ENCODE results near the gene CGB2.

Gene CGB2

DNA sequence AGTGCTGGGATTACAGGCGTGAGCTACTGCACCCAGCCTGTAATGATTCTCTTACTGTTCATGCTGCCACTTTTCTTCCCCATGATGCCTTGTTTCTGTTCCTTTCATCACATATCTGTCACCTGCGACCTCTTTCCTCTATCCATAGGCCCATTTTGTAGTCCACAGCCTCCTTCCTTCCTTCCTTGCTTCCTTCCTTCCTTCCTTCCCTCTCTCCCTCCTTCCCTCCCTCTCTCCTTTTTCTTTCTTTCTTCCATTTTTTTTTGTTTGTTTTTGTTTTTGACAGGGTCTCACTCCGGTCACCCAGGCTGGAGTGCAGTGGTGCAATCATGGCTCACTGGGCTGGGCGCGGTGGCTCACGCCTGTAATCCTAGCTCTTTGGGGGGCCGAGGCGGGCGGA, 42.8 kb upstream of the CGB2 start:
- POLR2A ChIA-PET = interaction anchor here (0.6 to 0.7 kb wide), 2 partner anchors 10 to 108 kb away, joined by 3 to 5 read pairs; no protein-coding TSS in a partner anchor
- CTCF ChIA-PET = interaction anchor here (0.9 to 1.6 kb wide), 4 partner anchors 9 to 201 kb away, joined by 3 to 5 read pairs (median 4); no protein-coding TSS in a partner anchor
- TF ChIP-seq, protein P1, sequence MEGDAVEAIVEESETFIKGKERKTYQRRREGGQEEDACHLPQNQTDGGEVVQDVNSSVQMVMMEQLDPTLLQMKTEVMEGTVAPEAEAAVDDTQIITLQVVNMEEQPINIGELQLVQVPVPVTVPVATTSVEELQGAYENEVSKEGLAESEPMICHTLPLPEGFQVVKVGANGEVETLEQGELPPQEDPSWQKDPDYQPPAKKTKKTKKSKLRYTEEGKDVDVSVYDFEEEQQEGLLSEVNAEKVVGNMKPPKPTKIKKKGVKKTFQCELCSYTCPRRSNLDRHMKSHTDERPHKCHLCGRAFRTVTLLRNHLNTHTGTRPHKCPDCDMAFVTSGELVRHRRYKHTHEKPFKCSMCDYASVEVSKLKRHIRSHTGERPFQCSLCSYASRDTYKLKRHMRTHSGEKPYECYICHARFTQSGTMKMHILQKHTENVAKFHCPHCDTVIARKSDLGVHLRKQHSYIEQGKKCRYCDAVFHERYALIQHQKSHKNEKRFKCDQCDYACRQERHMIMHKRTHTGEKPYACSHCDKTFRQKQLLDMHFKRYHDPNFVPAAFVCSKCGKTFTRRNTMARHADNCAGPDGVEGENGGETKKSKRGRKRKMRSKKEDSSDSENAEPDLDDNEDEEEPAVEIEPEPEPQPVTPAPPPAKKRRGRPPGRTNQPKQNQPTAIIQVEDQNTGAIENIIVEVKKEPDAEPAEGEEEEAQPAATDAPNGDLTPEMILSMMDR (IDR thresholded peaks at IDR 0.05; ENCODE audit: control extremely low read depth, extremely low read depth, low read depth, missing control alignments) = no peak
- DNase-seq (ENCODE audit: extremely low spot score) = no peak

DNA sequence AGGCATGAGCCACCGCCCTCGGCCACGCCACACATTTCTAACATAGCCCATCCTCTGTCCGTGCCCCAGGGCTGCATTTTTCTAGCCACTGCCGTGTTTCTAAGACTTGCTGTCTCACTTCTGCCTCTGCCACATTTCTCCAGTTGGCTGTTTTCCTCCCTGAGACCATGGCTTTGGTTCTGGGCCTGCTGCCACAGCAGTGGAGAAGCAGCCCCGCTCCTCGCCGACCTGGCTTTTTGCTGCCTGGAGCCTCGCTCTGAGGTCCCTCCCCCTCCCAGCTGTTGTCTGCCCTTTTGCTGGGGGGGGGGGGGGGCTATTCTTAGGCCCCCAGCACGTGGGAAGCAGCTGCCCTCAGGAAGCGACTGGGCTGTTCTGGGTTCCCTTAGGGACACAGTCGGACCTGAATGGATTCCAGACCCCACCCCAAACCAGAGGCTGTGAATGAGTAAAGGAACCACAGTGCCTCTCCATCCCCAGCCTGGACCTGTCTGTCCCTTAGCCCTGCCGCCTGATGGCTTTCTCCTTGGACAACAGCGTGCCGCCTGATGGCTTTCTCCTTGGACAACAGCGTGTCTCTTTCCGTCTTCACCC, 41.9 kb upstream of the CGB2 start:
- no peak for DNase-seq (ENCODE audit: extremely low spot score)
- CTCF ChIA-PET = interaction anchor here (0.9 to 4.5 kb wide), 7 partner anchors 8 to 202 kb away, joined by 3 to 129 read pairs (median 5); no protein-coding TSS in a partner anchor
- POLR2A ChIA-PET = interaction anchor here (0.6 kb wide), 3 partner anchors 31 to 782 kb away, joined by 3 to 5 read pairs (median 4); no protein-coding TSS in a partner anchor
- TF ChIP-seq, protein P1 (IDR thresholded peaks at IDR 0.05; ENCODE audit: control extremely low read depth, extremely low read depth, low read depth, missing control alignments) = no peak

DNA sequence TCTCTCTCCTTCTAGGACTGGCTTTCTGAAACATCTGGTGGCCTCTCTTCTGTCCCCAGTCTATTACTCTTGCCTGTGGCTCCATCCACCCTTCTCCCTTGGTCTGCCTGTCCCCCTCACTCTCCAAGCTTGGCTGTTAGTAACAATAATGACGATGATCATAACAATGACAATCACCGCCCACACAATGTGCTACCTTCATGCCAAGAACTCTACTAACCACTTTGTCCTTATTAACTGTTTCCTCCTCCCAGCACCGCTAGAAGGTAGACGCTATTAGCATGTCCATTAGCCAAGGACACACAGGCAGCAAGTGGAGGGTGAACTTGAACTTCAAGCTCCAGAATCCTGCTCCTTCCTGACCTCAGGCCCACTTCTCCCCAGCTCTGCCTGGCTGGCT, 41.3 kb upstream of the CGB2 start:
- CTCF ChIA-PET = interaction anchor here (2.0 to 4.5 kb wide), 4 partner anchors 10 to 147 kb away, joined by 9 to 129 read pairs (median 38); no protein-coding TSS in a partner anchor
- TF ChIP-seq, protein P1 (IDR thresholded peaks at IDR 0.05; ENCODE audit: control extremely low read depth, extremely low read depth, low read depth, missing control alignments) = no peak
- POLR2A ChIA-PET = interaction anchor here (0.6 to 0.9 kb wide), 3 partner anchors 11 to 782 kb away, joined by 3 read pairs; no protein-coding TSS in a partner anchor
- DNase-seq (ENCODE audit: extremely low spot score) = no peak

DNA sequence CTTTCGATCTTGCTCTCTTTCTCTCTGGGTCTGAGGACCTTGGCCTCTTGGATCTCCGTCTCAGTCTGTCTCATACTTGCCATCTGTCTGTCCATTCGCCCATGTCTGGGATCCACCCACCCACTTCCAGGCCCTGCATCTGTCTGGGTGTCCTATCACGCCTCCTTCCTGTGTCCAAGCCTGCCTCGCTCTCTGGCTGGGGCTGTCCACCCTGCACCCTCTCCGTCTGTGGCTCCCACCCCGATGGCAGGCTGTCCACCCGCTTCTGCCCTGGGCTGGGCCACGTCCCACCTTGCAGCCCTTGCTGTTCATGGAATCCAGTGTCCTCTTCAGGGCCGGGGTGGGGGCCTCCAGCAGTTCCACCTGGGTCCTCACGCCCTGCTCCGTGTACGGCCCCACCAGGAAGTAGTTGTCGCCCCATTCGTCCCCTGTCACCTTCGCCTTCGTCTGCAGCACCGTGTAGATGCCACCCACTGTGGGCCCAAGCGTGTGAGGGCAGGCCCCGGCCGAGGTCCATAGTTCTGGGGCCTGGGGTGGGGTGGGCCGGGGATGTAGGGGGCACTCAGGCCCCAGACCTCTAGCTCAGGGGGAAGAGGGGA, 40.6 kb upstream of the CGB2 start:
- no peak for DNase-seq (ENCODE audit: extremely low spot score)
- TF ChIP-seq, protein P1 (IDR thresholded peaks at IDR 0.05; ENCODE audit: control extremely low read depth, extremely low read depth, low read depth, missing control alignments) = no peak
- POLR2A ChIA-PET = interaction anchor here (0.9 kb wide), 2 partner anchors 12 to 25 kb away, joined by 3 read pairs; no protein-coding TSS in a partner anchor
- CTCF ChIA-PET = interaction anchor here (1.2 to 4.5 kb wide), 7 partner anchors 9 to 203 kb away, joined by 3 to 129 read pairs (median 14); no protein-coding TSS in a partner anchor

DNA sequence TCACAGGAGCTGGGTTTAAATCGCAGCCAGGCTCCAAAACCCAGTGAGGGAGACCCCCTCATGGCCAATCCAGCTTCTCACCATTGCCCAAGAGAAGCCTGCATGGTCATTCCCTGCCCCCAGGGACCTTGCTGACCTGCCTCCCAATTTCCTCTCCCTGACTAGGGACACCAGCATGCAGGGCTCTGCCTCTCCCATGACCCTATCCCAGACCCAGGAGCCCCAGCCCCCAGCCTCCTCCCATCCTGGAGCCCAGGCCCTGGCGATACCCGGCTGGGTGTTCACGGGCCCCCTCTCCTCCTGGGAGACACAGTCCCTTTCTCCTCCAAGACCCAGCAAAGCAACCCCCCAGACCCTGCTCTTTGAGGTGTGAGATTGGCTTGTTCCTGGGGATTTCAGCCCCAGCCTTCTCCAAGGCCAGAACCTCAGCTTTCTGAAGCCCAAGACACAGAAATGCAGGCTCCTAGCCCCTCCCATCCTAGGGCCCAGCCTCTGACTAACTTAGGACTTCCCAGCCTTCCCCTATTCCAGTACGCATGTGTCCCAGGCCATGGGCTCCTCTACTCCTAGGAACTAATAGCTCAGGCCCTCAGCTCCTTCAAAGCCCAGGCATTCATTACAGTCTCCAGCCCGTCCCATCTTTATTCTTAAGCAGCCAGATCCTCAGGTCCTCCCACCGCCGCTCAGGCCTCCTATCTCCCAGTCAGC, 39.7 kb upstream of the CGB2 start:
- ChIA-PET POLR2A (interaction anchor here (2.3 kb wide), 2 partner anchors 25 to 117 kb away, joined by 25 to 29 read pairs; partner anchors contain the start of gene FTL), CTCF (interaction anchor here (1.1 to 4.5 kb wide), 10 partner anchors 8 to 204 kb away, joined by 3 to 129 read pairs (median 12); no protein-coding TSS in a partner anchor)
- TF ChIP-seq, protein P1 (IDR thresholded peaks at IDR 0.05; ENCODE audit: control extremely low read depth, extremely low read depth, low read depth, missing control alignments) = no peak
- peak; percentile 56 for DNase-seq (ENCODE audit: extremely low spot score)
